ENCODE data around the gene STK32C.

GRCh38 chr10:132305654-132306342 is 2.0 kb downstream of the STK32C start:
- TF ChIP-seq POLR2A (IDR thresholded peaks at IDR 0.05), result no peak
- TF ChIP-seq CTCF (IDR thresholded peaks at IDR 0.05), result no peak
- TF ChIP-seq EP300 (IDR thresholded peaks at IDR 0.05), result no peak

All from tibial nerve (tissue), 4 donors.